Gastroesophageal sphincter (tissue), 4 donors: ENCODE results near the gene ATP2A1. TPM values are rescaled to one million over a fixed set of nuclear protein-coding genes. Genes with fewer than 3 reads are reported as not detected.

ENCODE experiments used
- ATAC-seq: fragments of 150-250 bp; one replicate; pipeline ENCODE4 v1.9.1; 2016; ENCODE audit warnings: mild to moderate bottlenecking, moderate library complexity
- H3K27ac ChIP-seq, 4 donors: fragments of 200-600 bp; sonication (generic) in 3 of 4; 1 replicate in 3 of 4; 2 replicates in 1 of 4; pipeline ENCODE4 v1.5.1; 2016 to 2019
- H3K27me3 ChIP-seq: fragments of 200-600 bp; sonication (generic); one replicate; pipeline ENCODE4 v1.5.1; 2019
- H3K36me3 ChIP-seq, 2 donors: fragments of 200-600 bp; sonication (generic); one replicate each; pipeline ENCODE4 v1.5.1; 2019; ENCODE audit warnings: control low read depth in 1 of 2
- H3K4me1 ChIP-seq, 3 donors: fragments of 200-600 bp; sonication (generic); 1 replicate in 2 of 3; 2 replicates in 1 of 3; pipeline ENCODE4 v1.5.1; 2016 to 2019; ENCODE audit warnings: control low read depth in 2 of 3
- H3K4me3 ChIP-seq, 2 donors: fragments of 200-600 bp; sonication (generic); one replicate each; pipeline ENCODE4 v1.5.1; 2019; ENCODE audit warnings: mild to moderate bottlenecking in 1 of 2, moderate library complexity in 1 of 2
- H3K9me3 ChIP-seq, 3 donors: fragments of 200-600 bp; sonication (generic); one replicate each; pipeline ENCODE4 v1.5.1; 2017 to 2019; ENCODE audit warnings: control low read depth in 2 of 3
- CTCF ChIP-seq, 4 experiments: fragments of 200-600 bp in 2 of 4; fragments of 450-650 bp in 2 of 4; sonication (generic) in 1 of 4; IDR thresholded peaks; one replicate each; pipeline ENCODE4 v1.5.1; 2017 to 2019; ENCODE audit warnings: antibody characterized with exemption in 4 of 4, mild to moderate bottlenecking in 2 of 4, moderate library complexity in 2 of 4
- EP300 ChIP-seq: sonication (generic); formaldehyde crosslinking; IDR thresholded peaks from one replicate; pipeline ENCODE4 v1.6.1; 2017; ENCODE audit warnings: antibody characterized with exemption, mild to moderate bottlenecking
- POLR2A ChIP-seq, 2 donors: fragments of 450-650 bp; IDR thresholded peaks; one replicate each; pipeline ENCODE4 v1.6.1; 2017; ENCODE audit warnings: antibody characterized with exemption in 2 of 2, mild to moderate bottlenecking in 2 of 2, moderate library complexity in 1 of 2
- POLR2AphosphoS5 ChIP-seq: sonication (generic); formaldehyde crosslinking; IDR thresholded peaks from one replicate; pipeline ENCODE4 v1.6.1; 2017; ENCODE audit warnings: antibody characterized with exemption
- WGBS, 2 donors: methylation state at CpG; one replicate each; pipeline ENCODE4 v1.1.5; 2018; ENCODE audit warnings: low coverage in 1 of 2; 5-methylcytosine and 5-hydroxymethylcytosine counted together
- total RNA-seq, 4 donors: library from RNA; depleted of rRNA; stranded (reverse); fragments of >200 nt; gene quantifications; one replicate each; pipeline ENCODE4 v1.1.0, GENCODE V29; 2016

The ATP2A1 gene
- total RNA-seq, 4 donors from 2014 or later, result 0.31 TPM; not detected in 3

- H3K4me3 ChIP-seq, result no peak overlapping the region
- peaks cover 0 to 40% (median 17%) of the 10 kb centered on the region in 3 donors for H3K4me1 ChIP-seq
- peaks cover 0 to 40% of the 10 kb centered on the region in 2 donors for H3K36me3 ChIP-seq
- TF ChIP-seq EP300 (no peak), POLR2A (IDR thresholded peaks at IDR 0.05) (no peak), POLR2AphosphoS5 (no peak), CTCF (IDR thresholded peaks at IDR 0.05) (no peak)
- H3K9me3 ChIP-seq, result no peaks in the 10 kb centered on the region
- no peak for ATAC-seq
- no peaks in the 10 kb centered on the region for H3K27me3 ChIP-seq
- WGBS, 2 donors, result 75 to 76% methylated on average over 4 to 10 of the region's 19 CpGs
- H3K27ac ChIP-seq, result no peak overlapping the region
These were observed 33.9 kb upstream of the ATP2A1 start for GRCh38 chr16:28844226-28844885.

GRCh38 chr16:28845293-28845692 is 33.0 kb upstream of the ATP2A1 start:
- peak overlapping the region; percentile 59 to 96 for H3K4me3 ChIP-seq
- no peak for TF ChIP-seq POLR2AphosphoS5
- no peak for TF ChIP-seq CTCF (IDR thresholded peaks at IDR 0.05)
- TF ChIP-seq POLR2A (IDR thresholded peaks at IDR 0.05), result no peak
- TF ChIP-seq EP300, result no peak
- peaks cover 0 to 32% (median 17%) of the 10 kb centered on the region in 3 donors for H3K4me1 ChIP-seq
- no peaks in the 10 kb centered on the region for H3K27me3 ChIP-seq
- WGBS, 2 donors, result 58 to 94% methylated on average over 2 to 8 of the region's 10 CpGs
- H3K9me3 ChIP-seq, result no peaks in the 10 kb centered on the region
- peaks cover 0 to 40% of the 10 kb centered on the region in 2 donors for H3K36me3 ChIP-seq
- H3K27ac ChIP-seq, result peak overlapping the region in 2 of 4 donors; percentile 90 to 92
- ATAC-seq, result no peak

GRCh38 chr16:28845761-28846079 is 32.6 kb upstream of the ATP2A1 start:
- TF ChIP-seq POLR2A (IDR thresholded peaks at IDR 0.05), result no peak
- no peak for ATAC-seq

GRCh38 chr16:28846080-28846932 is 32.0 kb upstream of the ATP2A1 start, which contains the start of gene TUFM:
Gene TUFM (minus strand): TSS chr16:28846348. CDS start chr16:28846269, 79 bp downstream.
- no peaks in the 10 kb centered on the region for H3K27me3 ChIP-seq
- 0% methylated on average over 5 to 8 of the region's 73 CpGs for WGBS, 2 donors
- H3K4me1 ChIP-seq, result peaks cover 0 to 32% (median 17%) of the 10 kb centered on the region in 3 donors
- peak within 1 kb of the TSS; percentile 59 to 96 for H3K4me3 ChIP-seq
- peak within 1 kb of the TSS; percentile 67 to 93 (median 91) for H3K27ac ChIP-seq
- ATAC-seq, result peak; percentile 99
- TF ChIP-seq EP300 (no peak), CTCF (IDR thresholded peaks at IDR 0.05) (peak in 3 of 4 experiments; percentile 66 to 77 (median 69)), POLR2A (IDR thresholded peaks at IDR 0.05) (peak; percentile 30 to 43), POLR2AphosphoS5 (peak; percentile 73)
- H3K9me3 ChIP-seq, result no peaks in the 10 kb centered on the region
- H3K36me3 ChIP-seq, result peaks cover 0 to 39% of the 10 kb centered on the region in 2 donors

More at GRCh38 chr16:28845761-28846079, 32.6 kb upstream of the ATP2A1 start:
- no peaks in the 10 kb centered on the region for H3K27me3 ChIP-seq
- H3K9me3 ChIP-seq, result no peaks in the 10 kb centered on the region
- H3K4me3 ChIP-seq, result peak overlapping the region; percentile 59 to 96
- H3K36me3 ChIP-seq, result peaks cover 0 to 40% of the 10 kb centered on the region in 2 donors
- WGBS, 2 donors, result 2 to 18% methylated on average over 2 to 8 of the region's 16 CpGs
- peaks cover 0 to 32% (median 17%) of the 10 kb centered on the region in 3 donors for H3K4me1 ChIP-seq
- peak overlapping the region; percentile 44 to 93 (median 91) for H3K27ac ChIP-seq

- ATAC-seq, result peak; percentile 7
These were observed 31.4 kb upstream of the ATP2A1 start for GRCh38 chr16:28846933-28847273.

More at GRCh38 chr16:28846933-28847273, 31.4 kb upstream of the ATP2A1 start:
- no peaks in the 10 kb centered on the region for H3K27me3 ChIP-seq
- H3K27ac ChIP-seq, result peak overlapping the region; percentile 67 to 93 (median 91)
- H3K4me1 ChIP-seq, result peaks cover 0 to 32% (median 17%) of the 10 kb centered on the region in 3 donors
- no peaks in the 10 kb centered on the region for H3K9me3 ChIP-seq
- WGBS, 2 donors, result 0% methylated on average over 1 of the region's 5 CpGs; no CpG with 5 or more reads in 1 of the 2 donors
- TF ChIP-seq POLR2AphosphoS5, result no peak
- no peak for TF ChIP-seq POLR2A (IDR thresholded peaks at IDR 0.05)
- TF ChIP-seq EP300, result no peak
- TF ChIP-seq CTCF (IDR thresholded peaks at IDR 0.05), result no peak
- H3K36me3 ChIP-seq, result peaks cover 0 to 33% of the 10 kb centered on the region in 2 donors
- H3K4me3 ChIP-seq, result peak overlapping the region; percentile 58 to 96
